HepG2 (cell line): ENCODE data around the gene IL1RAPL2. TPM values are rescaled to one million over a fixed set of nuclear protein-coding genes. Genes with fewer than 3 reads are reported as not detected.

Source experiments
- ATAC-seq: fragments of 200-7000 bp; cut with Tn5 transposase; 3 replicates; pipeline ENCODE4 v1.9.1; 2020; ENCODE audit warnings: mild to moderate bottlenecking, moderate library complexity
- BruUV-seq: library from RNA; stranded (reverse); fragments of 400-500 nt; replicated peaks from 2 replicates; lab custom pipeline; 2021; lab: Mats Ljungman, UMichigan
- CTCF ChIA-PET: fragments of 300-600 bp; formaldehyde crosslinking; extraction: SDS; loops from one replicate; lab custom pipeline; 2021; ENCODE audit warnings: low total read pairs, inconsistent platforms, low intra/inter-chr PET ratio; lab: Yijun Ruan, JAX
- POLR2A ChIA-PET: fragments of 350-600 bp; sonication (Branson Sonifier 250); formaldehyde crosslinking; loops from one replicate; lab custom pipeline; 2020; ENCODE audit warnings: antibody characterized with exemption, inconsistent platforms; lab: Yijun Ruan, JAX
- DNase-seq: peaks from one replicate; pipeline ENCODE4 v3.0.0-alpha.2; 2015; ENCODE audit warnings: low spot score
- FAIRE-seq: peaks from 3 replicates; lab custom pipeline; 2011; peaks lifted over from hg19 to GRCh38; lab: Jason Lieb, UNC
- H2AFZ ChIP-seq: one replicate; pipeline ENCODE4 v1.6.1; 2011; ENCODE audit warnings: low read length, inconsistent platforms
- H3K27ac ChIP-seq: fragments of 300-600 bp; 3 replicates; pipeline ENCODE4 v1.8.0; 2011; ENCODE audit warnings: mixed run types, mild to moderate bottlenecking, mixed read lengths, low read length, inconsistent platforms; ENCODE audit not compliant: insufficient read depth; ENCODE audit errors: extremely low read length
- H3K27me3 ChIP-seq, 2 experiments: fragments of 200-600 bp in 1 of 2; 2 replicates in 1 of 2; 3 replicates in 1 of 2; pipeline versions ENCODE4 v1.6.0 to v1.8.0; 2011; ENCODE audit warnings: low read length in 2 of 2, mild to moderate bottlenecking in 2 of 2, moderate library complexity in 2 of 2, inconsistent platforms in 1 of 2; ENCODE audit not compliant: insufficient read depth in 2 of 2, control insufficient read depth in 1 of 2
- H3K36me3 ChIP-seq, 2 experiments: fragments of 200-600 bp in 1 of 2; replicated peaks in 1 of 2; 2 replicates in 1 of 2; 3 replicates in 1 of 2; pipeline versions ENCODE4 v1.5.1 to v1.8.0; 2011; ENCODE audit warnings: low read length in 2 of 2, inconsistent platforms in 1 of 2; ENCODE audit not compliant: insufficient read depth in 2 of 2, control insufficient read depth in 1 of 2
- H3K4me1 ChIP-seq: 2 replicates; pipeline ENCODE4 v1.5.1; 2012; ENCODE audit warnings: low read length, inconsistent platforms; ENCODE audit not compliant: insufficient read depth
- H3K4me2 ChIP-seq: 2 replicates; pipeline ENCODE4 v1.6.0; 2011; ENCODE audit warnings: low read depth, low read length, inconsistent platforms
- H3K4me3 ChIP-seq, 3 experiments: fragments of 200-600 bp in 1 of 3; sonication (generic), shearing (Covaris generic) in 1 of 3; replicated peaks in 1 of 3; 2 replicates each; pipeline ENCODE4 v1.5.1; 2011 to 2016; ENCODE audit warnings: low read length in 3 of 3, inconsistent platforms in 2 of 3, low read depth in 2 of 3, mild to moderate bottlenecking in 2 of 3, control low read depth in 1 of 3, mixed read lengths in 1 of 3; ENCODE audit not compliant: insufficient read depth in 1 of 3
- H3K79me2 ChIP-seq: one replicate; pipeline ENCODE4 v1.6.1; 2011; ENCODE audit warnings: low read length, inconsistent platforms; ENCODE audit not compliant: insufficient read depth
- H3K9ac ChIP-seq: 2 replicates; pipeline ENCODE4 v1.6.0; 2011; ENCODE audit warnings: mild to moderate bottlenecking, low read depth, low read length, inconsistent platforms; ENCODE audit not compliant: insufficient read depth
- H3K9me3 ChIP-seq: 2 replicates; pipeline ENCODE4 v1.5.1; 2012; ENCODE audit warnings: mild to moderate bottlenecking, low read length
- H4K20me1 ChIP-seq: 2 replicates; pipeline ENCODE4 v1.6.0; 2011; ENCODE audit warnings: inconsistent platforms, mild to moderate bottlenecking, low read length, moderate library complexity; ENCODE audit not compliant: insufficient read depth
- DNMT1 ChIP-seq: sonication (generic); formaldehyde crosslinking; IDR thresholded peaks from 2 replicates; pipeline ENCODE4 v1.5.1; 2020; ENCODE audit warnings: mild to moderate bottlenecking, missing genetic modification reagents
- ELF4 ChIP-seq: sonication (generic); formaldehyde crosslinking; IDR thresholded peaks from 2 replicates; pipeline ENCODE4 v1.5.0; 2020; ENCODE audit warnings: missing genetic modification reagents, mild to moderate bottlenecking, moderate library complexity, borderline replicate concordance
- HMG20A ChIP-seq: IDR thresholded peaks from 2 replicates; pipeline ENCODE4 v1.6.1; 2016; ENCODE audit warnings: borderline replicate concordance
- NBN ChIP-seq: fragments of 450-650 bp; conservative IDR thresholded peaks from 2 replicates; pipeline ENCODE4 v1.6.1; 2017
- NFRKB ChIP-seq: fragments of 450-650 bp; IDR thresholded peaks from 2 replicates; pipeline ENCODE4 v1.6.1; 2017
- NR1H2 ChIP-seq: sonication (generic); formaldehyde crosslinking; IDR thresholded peaks from 2 replicates; pipeline ENCODE4 v1.8.1; 2022; ENCODE audit warnings: low read depth, missing genetic modification reagents, borderline replicate concordance
- NR2C2 ChIP-seq: sonication (generic); formaldehyde crosslinking; IDR thresholded peaks from 2 replicates; pipeline ENCODE4 v1.4.0; 2020; ENCODE audit warnings: missing genetic modification reagents, mild to moderate bottlenecking, moderate library complexity, borderline replicate concordance
- POLR2AphosphoS5 ChIP-seq: IDR thresholded peaks from 2 replicates; pipeline ENCODE4 v1.6.1; 2012; ENCODE audit warnings: low read depth, low read length
- SRSF9 ChIP-seq: fragments of 200-400 bp; formaldehyde crosslinking; IDR thresholded peaks from 2 replicates; pipeline ENCODE4 v1.6.1; 2018; ENCODE audit warnings: borderline replicate concordance, mild to moderate bottlenecking, low read depth, low read length; ENCODE audit not compliant: insufficient read depth, poor library complexity, severe bottlenecking
- ZFAT ChIP-seq: sonication (generic); formaldehyde crosslinking; conservative IDR thresholded peaks from 2 replicates; pipeline ENCODE4 v1.8.1; 2023; ENCODE audit warnings: missing genetic modification reagents, inconsistent platforms
- ZNF235 ChIP-seq: sonication (generic); formaldehyde crosslinking; IDR thresholded peaks from 2 replicates; pipeline ENCODE4 v1.8.1; 2023; ENCODE audit warnings: mild to moderate bottlenecking, missing genetic modification reagents, borderline replicate concordance
- ZNF615 ChIP-seq: sonication (generic); formaldehyde crosslinking; IDR thresholded peaks from 2 replicates; pipeline ENCODE4 v1.5.0; 2020; ENCODE audit warnings: mild to moderate bottlenecking, missing genetic modification reagents, borderline replicate concordance
- WGBS: methylation state at CpG from one replicate; pipeline ENCODE4 v1.1.6; 2017; ENCODE audit warnings: low lambda C conversion rate; 5-methylcytosine and 5-hydroxymethylcytosine counted together
- in situ Hi-C: cut with HindIII; loops from 2 replicates; pipeline ENCODE4 v1.10.0; 2017; ENCODE audit warnings: low pct_unique_long_range_greater_than_20kb; ENCODE audit not compliant: extremely low pct_ligation_motif_present
- intact Hi-C: fragments of 100-400 bp; cut with micrococcal nuclease; formaldehyde crosslinking; loops from one replicate; pipeline ENCODE4 v1.10.0; 2022; ENCODE audit not compliant: unreplicated experiment
- polyA plus RNA-seq, 8 experiments: library from polyadenylated mRNA; depleted of rRNA in 3 of 8; stranded (reverse) in 7 of 8; unstranded in 1 of 8; fragments of >200 nt; fragmentation: Illumina TruSeq in 4 of 8; extraction: Trizol in 4 of 8; gene quantifications; 2 replicates each; pipeline versions ENCODE4 v1.2.1 to v1.2.3, GENCODE V29; 2011 to 2016; ENCODE audit warnings: low read depth in 4 of 8, missing spikeins in 1 of 8, mixed read lengths in 1 of 8; ENCODE audit not compliant: insufficient read depth in 1 of 8
- total RNA-seq, 5 experiments: library from RNA; depleted of rRNA; stranded (reverse); fragments of >200 nt; fragmentation: Illumina TruSeq; extraction: Trizol; gene quantifications; 2 replicates each; pipeline ENCODE4 v1.2.3, GENCODE V29; 2016; ENCODE audit warnings: low read depth in 1 of 5
- TF ChIP-seq, protein P1 (sequence below): sonication (generic); formaldehyde crosslinking; IDR thresholded peaks from 2 replicates; pipeline ENCODE4 v1.4.0; 2020; ENCODE audit warnings: low read depth, mild to moderate bottlenecking, missing genetic modification reagents
- TF ChIP-seq, protein P2 (sequence below): sonication (generic); formaldehyde crosslinking; IDR thresholded peaks from 2 replicates; pipeline ENCODE4 v1.4.0; 2020; ENCODE audit warnings: mild to moderate bottlenecking, missing genetic modification reagents, borderline replicate concordance
- TF ChIP-seq, protein P3 (sequence below): sonication (generic); formaldehyde crosslinking; IDR thresholded peaks from 2 replicates; pipeline ENCODE4 v1.9.0; 2021; ENCODE audit warnings: missing genetic modification reagents, mild to moderate bottlenecking, borderline replicate concordance
- TF ChIP-seq, protein P4 (sequence below): sonication (generic); formaldehyde crosslinking; IDR thresholded peaks from 2 replicates; pipeline ENCODE4 v1.4.0; 2020; ENCODE audit warnings: mild to moderate bottlenecking, missing genetic modification reagents

Gene IL1RAPL2
- total and polyA plus RNA-seq, 2 of the 13 experiments (the other 11 are each of a cell fraction or from before 2014, with no cell fraction given), result not detected

DNA sequence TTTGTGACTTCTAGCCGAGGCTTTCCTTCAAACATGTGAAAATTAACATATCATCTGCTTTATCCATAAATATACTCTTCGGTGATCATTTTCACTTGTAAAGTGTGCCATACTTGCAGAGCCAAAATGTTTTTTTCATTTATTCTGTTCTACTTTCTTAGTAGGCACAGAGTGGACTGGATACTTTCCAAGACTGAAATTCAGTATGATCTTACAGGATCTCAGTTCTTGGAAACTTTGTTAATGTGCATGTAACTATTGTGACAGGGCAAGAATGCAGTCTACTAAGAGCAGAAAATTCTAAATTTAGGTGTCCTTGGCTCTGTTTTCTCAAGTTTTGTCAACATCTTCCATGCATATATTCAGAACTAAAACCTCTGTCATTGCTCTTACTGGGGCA, 369.6 kb downstream of the IL1RAPL2 start:
- CTCF ChIA-PET, result no interaction called here
- in situ Hi-C loops, result no loop called here
- no peak overlapping the region for H2AFZ ChIP-seq
- FAIRE-seq, result no peak
- intact Hi-C loops, result no loop called here
- H3K4me2 ChIP-seq, result no peak overlapping the region
- no peaks in the 10 kb centered on the region for H3K9me3 ChIP-seq
- no peaks in the 10 kb centered on the region for H3K36me3 ChIP-seq
- 0% methylated on average over 2 of the region's 2 CpGs for WGBS
- no peaks in the 10 kb centered on the region for H3K4me1 ChIP-seq
- H3K9ac ChIP-seq, result no peak overlapping the region
- no peak for DNase-seq
- BruUV-seq, result no TSS peak
- no peaks in the 10 kb centered on the region for H3K27me3 ChIP-seq
- no peak overlapping the region for H3K27ac ChIP-seq
- ATAC-seq, result no peak
- POLR2A ChIA-PET, result no interaction called here
- H4K20me1 ChIP-seq, result no peaks in the 10 kb centered on the region
- H3K4me3 ChIP-seq, result no peak overlapping the region
- no peaks in the 10 kb centered on the region for H3K79me2 ChIP-seq
- TF ChIP-seq ZNF615 (CRISPR knock-in tag), result no peak
- TF ChIP-seq, protein P1, sequence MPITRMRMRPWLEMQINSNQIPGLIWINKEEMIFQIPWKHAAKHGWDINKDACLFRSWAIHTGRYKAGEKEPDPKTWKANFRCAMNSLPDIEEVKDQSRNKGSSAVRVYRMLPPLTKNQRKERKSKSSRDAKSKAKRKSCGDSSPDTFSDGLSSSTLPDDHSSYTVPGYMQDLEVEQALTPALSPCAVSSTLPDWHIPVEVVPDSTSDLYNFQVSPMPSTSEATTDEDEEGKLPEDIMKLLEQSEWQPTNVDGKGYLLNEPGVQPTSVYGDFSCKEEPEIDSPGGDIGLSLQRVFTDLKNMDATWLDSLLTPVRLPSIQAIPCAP (CRISPR knock-in tag), result no peak
- no peak for TF ChIP-seq POLR2AphosphoS5
- TF ChIP-seq NFRKB, result no peak
- TF ChIP-seq NR2C2 (CRISPR knock-in tag), result no peak
- no peak for TF ChIP-seq ELF4 (CRISPR knock-in tag)
- no peak for TF ChIP-seq HMG20A (CRISPR knock-in tag)
- TF ChIP-seq ZNF235 (CRISPR knock-in tag), result no peak
- TF ChIP-seq, protein P2, sequence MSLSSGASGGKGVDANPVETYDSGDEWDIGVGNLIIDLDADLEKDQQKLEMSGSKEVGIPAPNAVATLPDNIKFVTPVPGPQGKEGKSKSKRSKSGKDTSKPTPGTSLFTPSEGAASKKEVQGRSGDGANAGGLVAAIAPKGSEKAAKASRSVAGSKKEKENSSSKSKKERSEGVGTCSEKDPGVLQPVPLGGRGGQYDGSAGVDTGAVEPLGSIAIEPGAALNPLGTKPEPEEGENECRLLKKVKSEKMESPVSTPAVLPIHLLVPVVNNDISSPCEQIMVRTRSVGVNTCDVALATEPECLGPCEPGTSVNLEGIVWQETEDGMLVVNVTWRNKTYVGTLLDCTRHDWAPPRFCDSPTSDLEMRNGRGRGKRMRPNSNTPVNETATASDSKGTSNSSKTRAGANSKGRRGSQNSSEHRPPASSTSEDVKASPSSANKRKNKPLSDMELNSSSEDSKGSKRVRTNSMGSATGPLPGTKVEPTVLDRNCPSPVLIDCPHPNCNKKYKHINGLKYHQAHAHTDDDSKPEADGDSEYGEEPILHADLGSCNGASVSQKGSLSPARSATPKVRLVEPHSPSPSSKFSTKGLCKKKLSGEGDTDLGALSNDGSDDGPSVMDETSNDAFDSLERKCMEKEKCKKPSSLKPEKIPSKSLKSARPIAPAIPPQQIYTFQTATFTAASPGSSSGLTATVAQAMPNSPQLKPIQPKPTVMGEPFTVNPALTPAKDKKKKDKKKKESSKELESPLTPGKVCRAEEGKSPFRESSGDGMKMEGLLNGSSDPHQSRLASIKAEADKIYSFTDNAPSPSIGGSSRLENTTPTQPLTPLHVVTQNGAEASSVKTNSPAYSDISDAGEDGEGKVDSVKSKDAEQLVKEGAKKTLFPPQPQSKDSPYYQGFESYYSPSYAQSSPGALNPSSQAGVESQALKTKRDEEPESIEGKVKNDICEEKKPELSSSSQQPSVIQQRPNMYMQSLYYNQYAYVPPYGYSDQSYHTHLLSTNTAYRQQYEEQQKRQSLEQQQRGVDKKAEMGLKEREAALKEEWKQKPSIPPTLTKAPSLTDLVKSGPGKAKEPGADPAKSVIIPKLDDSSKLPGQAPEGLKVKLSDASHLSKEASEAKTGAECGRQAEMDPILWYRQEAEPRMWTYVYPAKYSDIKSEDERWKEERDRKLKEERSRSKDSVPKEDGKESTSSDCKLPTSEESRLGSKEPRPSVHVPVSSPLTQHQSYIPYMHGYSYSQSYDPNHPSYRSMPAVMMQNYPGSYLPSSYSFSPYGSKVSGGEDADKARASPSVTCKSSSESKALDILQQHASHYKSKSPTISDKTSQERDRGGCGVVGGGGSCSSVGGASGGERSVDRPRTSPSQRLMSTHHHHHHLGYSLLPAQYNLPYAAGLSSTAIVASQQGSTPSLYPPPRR (CRISPR knock-in tag), result no peak
- TF ChIP-seq NR1H2, result no peak
- no peak for TF ChIP-seq DNMT1 (CRISPR knock-in tag)
- TF ChIP-seq, protein P3, sequence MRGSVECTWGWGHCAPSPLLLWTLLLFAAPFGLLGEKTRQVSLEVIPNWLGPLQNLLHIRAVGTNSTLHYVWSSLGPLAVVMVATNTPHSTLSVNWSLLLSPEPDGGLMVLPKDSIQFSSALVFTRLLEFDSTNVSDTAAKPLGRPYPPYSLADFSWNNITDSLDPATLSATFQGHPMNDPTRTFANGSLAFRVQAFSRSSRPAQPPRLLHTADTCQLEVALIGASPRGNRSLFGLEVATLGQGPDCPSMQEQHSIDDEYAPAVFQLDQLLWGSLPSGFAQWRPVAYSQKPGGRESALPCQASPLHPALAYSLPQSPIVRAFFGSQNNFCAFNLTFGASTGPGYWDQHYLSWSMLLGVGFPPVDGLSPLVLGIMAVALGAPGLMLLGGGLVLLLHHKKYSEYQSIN, result no peak
- TF ChIP-seq, protein P4, sequence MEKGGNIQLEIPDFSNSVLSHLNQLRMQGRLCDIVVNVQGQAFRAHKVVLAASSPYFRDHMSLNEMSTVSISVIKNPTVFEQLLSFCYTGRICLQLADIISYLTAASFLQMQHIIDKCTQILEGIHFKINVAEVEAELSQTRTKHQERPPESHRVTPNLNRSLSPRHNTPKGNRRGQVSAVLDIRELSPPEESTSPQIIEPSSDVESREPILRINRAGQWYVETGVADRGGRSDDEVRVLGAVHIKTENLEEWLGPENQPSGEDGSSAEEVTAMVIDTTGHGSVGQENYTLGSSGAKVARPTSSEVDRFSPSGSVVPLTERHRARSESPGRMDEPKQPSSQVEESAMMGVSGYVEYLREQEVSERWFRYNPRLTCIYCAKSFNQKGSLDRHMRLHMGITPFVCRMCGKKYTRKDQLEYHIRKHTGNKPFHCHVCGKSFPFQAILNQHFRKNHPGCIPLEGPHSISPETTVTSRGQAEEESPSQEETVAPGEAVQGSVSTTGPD, result no peak
- TF ChIP-seq NBN, result no peak
- TF ChIP-seq SRSF9, result no peak
- TF ChIP-seq ZFAT (CRISPR knock-in tag), result no peak
